A549 (cell line): ENCODE measurements around the gene EDNRB. TPM values are rescaled to one million over a fixed set of nuclear protein-coding genes. Genes with fewer than 3 reads are reported as not detected.

ENCODE experiments used
- ATAC-seq, 2 experiments: fragments of 200-7000 bp in 1 of 2; fragments of >200 bp in 1 of 2; cut with Nextera tagmentation in 1 of 2; cut with Tn5 transposase in 1 of 2; 3 replicates each; pipeline versions ENCODE4 v1.8.0 to v1.9.1; 2018 to 2020; ENCODE audit warnings: mild to moderate bottlenecking in 1 of 2, moderate library complexity in 1 of 2
- CTCF ChIA-PET: fragments of 300-600 bp; sonication (Branson Sonifier 250); formaldehyde crosslinking; extraction: SDS; loops from one replicate; lab custom pipeline; 2021; ENCODE audit warnings: antibody characterized with exemption, inconsistent platforms; lab: Yijun Ruan, JAX
- POLR2A ChIA-PET: fragments of 350-600 bp; formaldehyde crosslinking; extraction: SDS; loops from one replicate; lab custom pipeline; 2021; ENCODE audit warnings: antibody characterized with exemption, inconsistent platforms; lab: Yijun Ruan, JAX
- DNase-seq, 2 experiments: peaks; one replicate each; pipeline versions ENCODE4 v3.0.0 to v3.0.0-alpha.2; 2011 to 2016; ENCODE audit warnings: low read depth in 1 of 2, low spot score in 1 of 2
- FAIRE-seq: peaks from 2 replicates; lab custom pipeline; 2011; peaks lifted over from hg19 to GRCh38; lab: Jason Lieb, UNC
- H3K27ac ChIP-seq, 2 experiments: fragments of >200 bp; sonication (Bioruptor Twin); formaldehyde crosslinking; 3 replicates each; pipeline ENCODE4 v1.5.1; 2016 to 2017
- H3K4me1 ChIP-seq: fragments of >200 bp; sonication (Bioruptor Twin); formaldehyde crosslinking; 3 replicates; pipeline ENCODE4 v1.6.1; 2016
- H3K4me2 ChIP-seq: fragments of >200 bp; sonication (Bioruptor Twin); formaldehyde crosslinking; 3 replicates; pipeline ENCODE4 v1.6.1; 2016
- H3K4me3 ChIP-seq: fragments of >200 bp; sonication (Bioruptor Twin); formaldehyde crosslinking; 3 replicates; pipeline ENCODE4 v1.5.1; 2016
- H3K9me3 ChIP-seq: fragments of >200 bp; sonication (Bioruptor Twin); formaldehyde crosslinking; 3 replicates; pipeline ENCODE4 v1.6.1; 2016
- BCL3 ChIP-seq: fragments of >200 bp; sonication (Bioruptor Twin); formaldehyde crosslinking; IDR thresholded peaks from 3 replicates; pipeline ENCODE4 v1.6.1; 2016
- CBX2 ChIP-seq: fragments of 200-600 bp; sonication (generic); IDR thresholded peaks from 2 replicates; pipeline ENCODE4 v1.6.1; 2016; ENCODE audit warnings: low read depth, mild to moderate bottlenecking, borderline replicate concordance
- CHD2 ChIP-seq: fragments of 150-350 bp; IDR thresholded peaks from 2 replicates; pipeline ENCODE4 v1.6.1; 2014; ENCODE audit warnings: low read length; ENCODE audit not compliant: partially characterized antibody
- CHD4 ChIP-seq: fragments of 200-600 bp; sonication (generic); IDR thresholded peaks from 2 replicates; pipeline ENCODE4 v1.6.1; 2016; ENCODE audit warnings: antibody characterized with exemption, mild to moderate bottlenecking, borderline replicate concordance
- E2F6 ChIP-seq: IDR thresholded peaks from 2 replicates; pipeline ENCODE4 v1.6.1; 2012; ENCODE audit warnings: low read depth, borderline replicate concordance
- ESRRA ChIP-seq: fragments of 150-350 bp; IDR thresholded peaks from 2 replicates; pipeline ENCODE4 v1.6.1; 2014; ENCODE audit warnings: mild to moderate bottlenecking, low read length, borderline replicate concordance
- FOSB ChIP-seq: fragments of 250-450 bp; sonication (Bioruptor Pico); IDR thresholded peaks from 2 replicates; pipeline ENCODE4 v1.5.0; 2020; ENCODE audit warnings: mild to moderate bottlenecking, moderate library complexity
- FOSL2 ChIP-seq, 2 experiments: fragments of 450-650 bp in 1 of 2; fragments of >200 bp in 1 of 2; sonication (Bioruptor Twin) in 1 of 2; formaldehyde crosslinking; IDR thresholded peaks; 2 replicates each; pipeline versions ENCODE4 v1.5.0 to v1.6.1; 2016 to 2020; ENCODE audit warnings: mild to moderate bottlenecking in 1 of 2, moderate library complexity in 1 of 2
- GATA3 ChIP-seq: IDR thresholded peaks from 2 replicates; pipeline ENCODE4 v1.6.1; 2012; ENCODE audit warnings: borderline replicate concordance
- JUNB ChIP-seq: fragments of >200 bp; sonication (Bioruptor Twin); formaldehyde crosslinking; IDR thresholded peaks from 2 replicates; pipeline ENCODE4 v1.6.1; 2016
- KDM1A ChIP-seq: fragments of 200-600 bp; sonication (generic); IDR thresholded peaks from 2 replicates; pipeline ENCODE4 v1.6.1; 2016; ENCODE audit warnings: low read depth, mild to moderate bottlenecking
- KDM5A ChIP-seq: fragments of 200-600 bp; sonication (generic); IDR thresholded peaks from 2 replicates; pipeline ENCODE4 v1.6.1; 2016; ENCODE audit warnings: antibody characterized with exemption, mild to moderate bottlenecking
- MAFK ChIP-seq: fragments of 450-650 bp; IDR thresholded peaks from 2 replicates; pipeline ENCODE4 v1.6.1; 2014; ENCODE audit not compliant: partially characterized antibody
- MAX ChIP-seq: IDR thresholded peaks from 2 replicates; pipeline ENCODE4 v1.6.1; 2012
- MAZ ChIP-seq: fragments of 150-350 bp; IDR thresholded peaks from 2 replicates; pipeline ENCODE4 v1.6.1; 2014; ENCODE audit warnings: antibody characterized with exemption, low read depth, low read length, borderline replicate concordance
- NFE2L2 ChIP-seq: fragments of 150-350 bp; conservative IDR thresholded peaks from 2 replicates; pipeline ENCODE4 v1.6.1; 2014; ENCODE audit warnings: low read length
- NR3C1 ChIP-seq: fragments of >200 bp; sonication (Bioruptor Twin); formaldehyde crosslinking; IDR thresholded peaks from 3 replicates; pipeline ENCODE4 v1.6.1; 2017
- PBX3 ChIP-seq: IDR thresholded peaks from 2 replicates; pipeline ENCODE4 v1.6.1; 2012
- RAD21 ChIP-seq, 2 experiments: fragments of >200 bp in 1 of 2; sonication (Bioruptor Twin) in 1 of 2; formaldehyde crosslinking in 1 of 2; IDR thresholded peaks in 1 of 2; conservative IDR thresholded peaks in 1 of 2; 2 replicates in 1 of 2; 3 replicates in 1 of 2; pipeline ENCODE4 v1.6.1; 2012 to 2018; ENCODE audit warnings: inconsistent platforms in 1 of 2
- TFCP2L1 ChIP-seq: fragments of 250-450 bp; sonication (Bioruptor Pico); IDR thresholded peaks from 2 replicates; pipeline ENCODE4 v1.5.0; 2021; ENCODE audit warnings: mild to moderate bottlenecking
- USF2 ChIP-seq: fragments of 450-650 bp; IDR thresholded peaks from 2 replicates; pipeline ENCODE4 v1.6.1; 2014; ENCODE audit warnings: antibody characterized with exemption
- ZC3H11A ChIP-seq: fragments of 450-650 bp; IDR thresholded peaks from 2 replicates; pipeline ENCODE4 v1.6.1; 2014; ENCODE audit warnings: antibody characterized with exemption, mild to moderate bottlenecking
- ZFP36 ChIP-seq: fragments of 450-650 bp; IDR thresholded peaks from 2 replicates; pipeline ENCODE4 v1.6.1; 2014; ENCODE audit warnings: borderline replicate concordance; ENCODE audit not compliant: partially characterized antibody
- ZNF302 ChIP-seq: fragments of 250-450 bp; sonication (Bioruptor Pico); IDR thresholded peaks from 2 replicates; pipeline ENCODE4 v1.9.0; 2021; ENCODE audit warnings: inconsistent platforms, mild to moderate bottlenecking, moderate library complexity
- WGBS: methylation state at CpG from one replicate; pipeline ENCODE4 v1.1.6; 2017; ENCODE audit errors: missing lambda C conversion rate; 5-methylcytosine and 5-hydroxymethylcytosine counted together
- polyA plus RNA-seq, 4 experiments: library from polyadenylated mRNA; depleted of rRNA in 3 of 4; stranded (reverse); fragments of >200 nt; fragmentation: RNase III in 1 of 4; extraction: RNeasy Plus Mini Kit Qiagen cat#74134 plus additional on column Dnase treatment in 1 of 4; gene quantifications; 2 replicates in 3 of 4; 3 replicates in 1 of 4; pipeline ENCODE4 v1.2.3, GENCODE V29; 2011 to 2017

EDNRB gene
- polyA plus RNA-seq, 2 of the 4 experiments (the other 2 are of a cell fraction), result not detected

GRCh38 chr13:77891041-77891440 lies 27.6 kb downstream of the EDNRB start:
- Histone ChIP-seq H3K4me1 (no peaks in the 10 kb centered on the region), H3K4me3 (no peak overlapping the region), H3K4me2 (no peak overlapping the region), H3K27ac (no peak overlapping the region), H3K9me3 (no peaks in the 10 kb centered on the region)
- FAIRE-seq, result no peak
- no peak for ATAC-seq
- CTCF ChIA-PET, result no interaction called here
- 0% methylated on average over 1 of the region's 1 CpG for WGBS
- POLR2A ChIA-PET, result no interaction called here
- TF ChIP-seq USF2, result no peak
- no peak for TF ChIP-seq BCL3
- TF ChIP-seq E2F6, result no peak
- no peak for TF ChIP-seq ZNF302 (CRISPR knock-in tag)
- no peak for TF ChIP-seq CHD2
- no peak for TF ChIP-seq MAX
- no peak for TF ChIP-seq GATA3
- DNase-seq, result no peak

GRCh38 chr13:77883328-77883727 lies 35.3 kb downstream of the EDNRB start:
- ATAC-seq, result no peak
- H3K4me2 ChIP-seq, result no peak overlapping the region
- H3K27ac ChIP-seq, result no peak overlapping the region
- 0% methylated on average over 2 of the region's 2 CpGs for WGBS
- H3K4me3 ChIP-seq, result no peak overlapping the region
- CTCF ChIA-PET, result no interaction called here
- POLR2A ChIA-PET, result no interaction called here
- no peak for FAIRE-seq
- no peak for DNase-seq
- H3K4me1 ChIP-seq, result no peaks in the 10 kb centered on the region
- TF ChIP-seq NR3C1, result no peak
- TF ChIP-seq CBX2, result no peak
- TF ChIP-seq FOSL2 (IDR thresholded peaks at IDR 0.05), result no peak
- no peak for TF ChIP-seq FOSL2 (CRISPR knock-in tag; IDR thresholded peaks at IDR 0.05)
- no peak for TF ChIP-seq KDM5A
- TF ChIP-seq MAFK, result no peak
- TF ChIP-seq FOSB, result no peak
- TF ChIP-seq ZC3H11A, result no peak
- TF ChIP-seq ZFP36, result no peak
- no peak for TF ChIP-seq CHD4
- no peak for TF ChIP-seq JUNB
- TF ChIP-seq NFE2L2, result no peak
- TF ChIP-seq RAD21 (conservative IDR thresholded peaks at IDR 0.05 in 1 of 2, IDR thresholded peaks at IDR 0.05 in 1 of 2), result no peak
- TF ChIP-seq MAZ, result no peak
- no peak for TF ChIP-seq ESRRA
- no peak for TF ChIP-seq TFCP2L1
- no peak for TF ChIP-seq KDM1A
- no peak for TF ChIP-seq GATA3
- no peak for TF ChIP-seq PBX3
- H3K9me3 ChIP-seq, result no peaks in the 10 kb centered on the region
